Effector CD8-positive, alpha-beta T cell (primary cell): ENCODE data around the gene MEIG1.
A peak's percentile ranks its signal among the peaks of the same experiment; 100 is the strongest.
"Not testable (repeated sequence)": the region's sequence is repeated elsewhere in the genome, so short reads cannot be mapped to it uniquely, and the experiment has no call there.

ENCODE experiments used
- DNase-seq: peaks from one replicate; lab custom pipeline; 2025; lab: John Stamatoyannopoulos, UW

MEIG1 gene

GRCh38 chr10:14954934-14955333 is 4.3 kb upstream of the MEIG1 start:
- no peak for DNase-seq

DNA sequence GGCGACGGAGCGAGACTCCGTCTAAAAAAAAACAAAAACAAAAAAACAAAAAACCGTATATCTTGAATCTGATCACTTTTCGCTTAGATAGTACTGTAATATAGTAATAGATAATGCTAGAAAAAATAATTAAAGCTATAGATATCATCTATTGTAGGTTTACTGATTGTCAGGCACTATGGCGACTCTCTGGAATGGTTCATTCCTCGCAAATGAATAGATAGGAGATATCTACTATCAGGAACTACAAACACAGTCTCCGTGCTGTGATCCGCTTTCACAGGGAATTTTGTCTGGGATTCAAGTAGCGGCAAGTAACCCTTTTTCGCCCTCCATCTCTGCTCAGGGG is 342 bp upstream of the MEIG1 start:
- no peak for DNase-seq

DNA sequence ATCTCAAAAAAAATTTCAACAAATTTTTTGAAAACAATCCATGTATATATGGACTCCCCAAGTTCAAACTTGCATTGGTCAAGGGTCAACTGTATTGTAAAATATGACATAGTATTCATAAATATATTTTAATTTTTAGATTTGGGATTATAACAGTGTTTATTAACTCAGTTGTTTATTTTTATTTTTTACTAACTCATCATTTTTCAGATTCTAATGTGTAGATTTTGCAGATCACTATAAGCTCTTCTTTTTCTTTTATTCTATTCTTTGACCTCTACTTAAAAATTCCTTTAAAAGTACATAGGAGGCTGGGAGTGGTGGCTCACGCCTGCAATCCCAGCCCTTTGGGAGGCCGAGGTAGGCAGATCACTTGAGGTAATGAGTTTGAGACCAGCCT is 8.7 kb downstream of the MEIG1 start:
- no peak for DNase-seq

DNA sequence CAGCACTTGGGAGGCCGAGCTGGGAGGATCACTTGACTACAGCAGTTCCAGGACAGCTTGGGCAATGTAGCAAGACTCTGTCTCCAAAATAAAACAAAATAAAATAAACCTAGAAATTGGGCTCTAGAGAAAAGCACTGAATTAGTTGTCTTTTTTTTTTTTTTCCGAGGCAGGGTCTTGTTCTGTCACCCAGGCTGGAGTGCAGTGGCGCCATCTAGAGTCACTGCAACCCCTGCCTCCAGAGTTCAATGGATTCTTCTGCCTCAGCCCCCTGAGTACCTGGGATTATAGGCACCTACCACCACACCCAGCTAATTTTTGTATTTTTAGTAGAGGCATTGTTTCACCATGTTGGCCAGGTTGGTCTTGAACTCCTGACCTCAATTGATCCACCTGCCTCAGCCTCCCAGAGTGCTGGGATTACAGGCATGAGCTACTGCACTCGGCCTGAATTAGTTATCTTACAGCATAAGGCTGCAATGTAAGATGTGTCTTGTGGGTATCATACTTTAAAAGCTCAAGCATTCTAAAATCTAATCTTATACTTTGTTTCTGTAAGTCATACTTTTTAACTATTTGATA is 12.8 kb downstream of the MEIG1 start:
- peak; percentile 16 for DNase-seq

DNA sequence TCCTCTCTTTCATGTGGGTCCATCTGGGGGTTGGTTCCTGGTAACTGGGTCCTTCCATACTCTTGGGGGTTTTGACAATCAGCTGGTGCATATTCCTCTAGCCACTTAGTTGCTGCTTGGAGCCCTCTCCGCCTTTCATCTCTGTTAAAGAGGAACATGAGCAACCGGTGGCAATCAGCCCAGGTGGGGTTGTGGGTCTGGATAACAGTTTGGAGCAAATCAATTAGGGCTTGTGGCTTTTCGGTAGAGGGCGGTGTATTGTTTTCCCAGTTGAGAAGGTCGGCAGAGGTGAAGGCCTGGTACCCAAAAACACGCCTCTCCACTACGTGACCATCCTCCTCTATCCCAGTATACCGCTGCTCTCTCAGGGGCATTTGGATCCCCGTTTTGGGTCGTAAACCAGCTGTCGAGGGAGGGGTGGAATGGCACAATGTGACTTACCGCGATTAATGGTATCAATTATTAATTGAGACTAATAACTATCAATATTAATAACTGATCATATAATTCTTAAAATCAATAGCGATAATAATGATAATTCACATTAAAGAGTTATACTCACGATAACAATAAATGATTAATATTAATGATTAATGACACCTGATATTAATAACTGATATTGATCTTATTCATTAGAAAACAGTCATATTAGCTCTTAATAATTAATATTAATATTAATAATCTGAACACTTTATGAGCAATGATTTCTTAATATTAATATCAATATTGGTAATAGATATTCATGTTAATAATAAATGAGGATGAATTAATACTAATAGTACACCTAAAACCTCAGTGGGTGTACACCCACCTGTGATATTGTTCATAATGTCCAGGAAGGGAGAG is 15.2 kb downstream of the MEIG1 start:
- not testable (repeated sequence) for DNase-seq

GRCh38 chr10:14975672-14976273 is 16.6 kb downstream of the MEIG1 start:
- DNase-seq, result no peak

- DNase-seq, result no peak
Measured at GRCh38 chr10:14982744-14983143, 23.6 kb downstream of the MEIG1 start.

DNA sequence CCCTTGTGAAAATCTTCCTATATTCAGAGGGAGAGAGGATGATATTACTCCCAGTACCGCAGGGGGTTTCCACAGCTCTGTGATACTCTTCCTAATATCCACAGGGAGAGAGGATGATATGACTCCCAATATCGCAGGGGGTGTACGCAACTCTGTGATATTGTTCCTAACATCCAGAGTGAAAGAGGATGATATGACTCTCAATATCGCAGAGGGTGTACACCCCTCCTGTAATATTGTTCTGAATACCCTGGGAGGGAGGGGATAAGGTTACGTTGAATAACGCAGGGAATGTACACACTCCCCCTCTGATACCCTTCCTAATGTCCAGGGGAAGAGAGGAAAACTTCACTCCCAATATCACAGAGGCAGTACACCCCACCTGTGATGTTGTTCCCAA is 30.4 kb downstream of the MEIG1 start:
- not testable (repeated sequence) for DNase-seq

GRCh38 chr10:14991035-14991749 is 32.0 kb downstream of the MEIG1 start:
- DNase-seq, result not testable (repeated sequence)

DNA sequence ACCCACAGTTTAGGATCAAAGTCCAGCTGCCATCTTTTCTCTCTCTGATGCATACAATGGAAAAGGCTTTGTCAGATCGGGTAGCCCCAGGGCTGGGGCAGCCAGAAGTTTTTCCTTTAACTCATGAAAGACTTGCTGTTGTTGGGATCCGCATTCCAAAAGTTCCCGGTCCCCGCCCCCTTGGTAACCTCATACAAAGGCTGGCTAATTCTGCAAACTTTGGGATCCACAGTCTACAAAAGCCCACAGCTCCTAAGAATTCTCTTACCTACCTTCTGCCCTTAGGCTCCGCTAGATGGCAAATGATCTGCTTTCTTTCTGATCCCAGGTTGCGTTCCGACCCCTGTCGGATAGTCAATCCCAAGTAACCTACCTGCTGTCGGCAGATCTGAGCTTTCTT is 33.1 kb downstream of the MEIG1 start:
- DNase-seq, result not testable (repeated sequence)

- not testable (repeated sequence) for DNase-seq
Measured at GRCh38 chr10:14993500-14994455, 34.6 kb downstream of the MEIG1 start.

GRCh38 chr10:14995964-14996565 is 36.9 kb downstream of the MEIG1 start:
- no peak for DNase-seq

GRCh38 chr10:15013530-15013929 is 54.3 kb downstream of the MEIG1 start:
- not testable (repeated sequence) for DNase-seq

DNA sequence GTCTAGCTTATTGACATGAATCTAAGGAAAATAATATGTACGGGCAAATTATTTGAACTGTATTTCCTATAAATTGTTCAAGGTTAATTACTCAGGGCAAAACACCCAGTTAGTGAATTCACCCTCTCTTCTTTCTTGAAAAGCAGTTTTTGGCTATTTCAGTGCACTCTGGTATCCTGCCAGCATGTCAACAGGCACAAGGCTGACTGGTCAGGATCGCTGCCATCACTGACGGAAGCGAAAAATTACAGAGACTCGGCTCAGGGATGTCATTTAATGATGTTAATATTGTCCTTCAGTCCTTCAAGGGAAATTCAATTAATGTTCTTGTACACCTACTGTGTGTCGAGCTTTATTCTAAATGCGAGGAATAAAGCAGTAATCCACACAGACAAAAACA is 56.3 kb downstream of the MEIG1 start:
- DNase-seq, result no peak

GRCh38 chr10:15020966-15021365 is 61.8 kb downstream of the MEIG1 start:
- DNase-seq, result not testable (repeated sequence)
